HT-29 (cell line): Measurements from ENCODE around the gene MAPK10. TPM values are rescaled to one million over a fixed set of nuclear protein-coding genes. Genes with fewer than 3 reads are reported as not detected.
"Not testable (repeated sequence)": the region's sequence is repeated elsewhere in the genome, so short reads cannot be mapped to it uniquely, and the experiment has no call there.

Experiments used
- DNase-seq: peaks from one replicate; pipeline ENCODE4 v3.0.0-alpha.2; 2015; ENCODE audit warnings: low spot score
- total RNA-seq: library from RNA; depleted of rRNA; stranded (reverse); fragments of >200 nt; shearing (Covaris generic); gene quantifications from 2 replicates; pipeline ENCODE4 v1.2.3, GENCODE V29; 2014

The MAPK10 gene
- total RNA-seq, 1 experiment from 2014 or later = 0.51 TPM

- no peak for DNase-seq
These were observed 252.7 kb downstream of the MAPK10 start for GRCh38 chr4:86107112-86107511.

- no peak for DNase-seq
These were observed 253.4 kb downstream of the MAPK10 start for GRCh38 chr4:86106475-86106874.

DNA sequence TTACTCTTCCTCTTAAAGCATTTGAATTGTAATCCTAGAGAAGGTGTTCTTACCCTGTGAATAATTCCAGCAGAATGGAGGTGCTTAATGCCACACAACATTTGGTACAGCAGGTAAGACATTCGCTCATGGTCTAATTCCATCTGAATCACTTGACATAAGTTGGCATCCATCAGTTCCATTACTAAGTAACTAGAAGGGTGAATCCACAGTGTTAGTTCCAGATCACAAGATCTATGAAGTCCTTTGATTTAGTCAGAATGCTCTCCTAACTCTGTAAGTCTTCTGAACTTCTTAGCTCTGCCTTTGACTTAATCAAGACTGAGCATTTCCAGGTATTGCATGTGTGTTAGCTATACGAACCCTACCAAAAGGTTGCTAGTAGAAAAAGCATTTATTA lies 258.0 kb downstream of the MAPK10 start:
- DNase-seq = no peak

GRCh38 chr4:86101410-86101809 lies 258.4 kb downstream of the MAPK10 start:
- no peak for DNase-seq

DNA sequence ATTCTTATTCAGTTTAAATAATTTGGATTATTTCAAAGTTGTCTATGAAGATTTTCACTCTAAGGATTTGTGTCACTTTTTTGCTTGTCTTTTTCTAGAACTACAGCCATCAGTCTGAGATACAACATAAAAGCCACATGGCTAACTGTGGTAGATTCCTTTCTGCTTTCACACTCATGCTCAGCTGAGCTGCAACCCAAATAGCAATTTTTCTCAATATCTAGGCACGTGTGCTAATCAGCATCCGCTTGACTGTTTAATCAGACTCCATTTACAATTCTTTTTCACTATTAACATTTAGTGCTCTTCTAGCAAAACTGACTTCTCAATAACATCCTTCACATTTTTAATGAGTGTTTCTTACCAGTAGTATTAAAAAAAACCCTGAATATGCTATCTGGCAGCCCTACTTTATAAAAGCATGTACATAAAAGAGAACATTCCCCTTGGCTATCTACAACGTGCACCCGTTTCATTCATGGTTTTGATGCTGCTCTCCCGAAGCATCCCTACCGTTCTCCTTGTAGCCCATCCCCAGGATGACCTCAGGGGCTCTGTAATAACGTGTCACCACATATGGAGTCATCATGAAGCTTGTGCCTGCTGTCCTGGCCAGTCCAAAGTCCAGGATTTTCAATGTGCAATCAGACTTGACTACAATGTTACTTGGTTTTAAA lies 259.2 kb downstream of the MAPK10 start:
- DNase-seq = no peak

GRCh38 chr4:86099348-86099747 lies 260.5 kb downstream of the MAPK10 start:
- DNase-seq = no peak

DNA sequence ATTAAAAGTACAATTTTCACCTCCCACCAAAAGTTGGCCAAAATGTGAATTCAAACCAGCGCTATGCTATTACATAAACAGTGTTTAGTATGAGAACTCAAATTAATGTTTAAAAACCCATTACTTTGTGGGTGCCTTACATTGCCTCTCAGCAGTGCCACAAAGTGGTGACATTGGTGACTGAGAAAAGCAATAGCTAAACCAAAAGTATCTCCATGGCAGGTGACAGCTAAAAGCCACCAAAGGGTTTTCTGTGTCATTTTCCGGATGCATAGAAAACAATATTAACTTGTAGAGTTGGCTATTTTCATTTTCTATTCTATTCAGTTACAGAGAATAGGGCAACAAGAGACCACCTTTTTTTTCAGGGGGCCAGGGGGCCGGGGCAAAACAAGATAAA lies 261.2 kb downstream of the MAPK10 start:
- DNase-seq = no peak

DNA sequence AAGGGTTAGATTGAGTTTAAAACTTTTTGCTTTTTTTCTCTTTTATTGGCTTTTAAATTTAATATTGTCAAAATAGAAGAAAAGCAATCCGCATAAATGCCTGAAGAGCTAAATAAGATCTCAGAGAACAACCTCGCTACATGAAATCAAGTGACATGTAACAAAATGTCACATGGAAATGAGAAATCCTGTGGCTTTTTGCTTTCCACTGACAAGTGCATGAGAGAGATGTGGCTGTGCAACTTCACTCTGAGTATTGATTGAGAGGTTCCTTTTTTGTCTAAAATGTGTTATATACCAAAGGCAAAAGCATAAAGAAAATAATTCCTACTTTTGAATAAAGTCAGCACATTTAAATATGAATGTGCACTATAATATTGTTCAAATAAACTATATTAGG lies 263.5 kb downstream of the MAPK10 start:
- no peak for DNase-seq

DNA sequence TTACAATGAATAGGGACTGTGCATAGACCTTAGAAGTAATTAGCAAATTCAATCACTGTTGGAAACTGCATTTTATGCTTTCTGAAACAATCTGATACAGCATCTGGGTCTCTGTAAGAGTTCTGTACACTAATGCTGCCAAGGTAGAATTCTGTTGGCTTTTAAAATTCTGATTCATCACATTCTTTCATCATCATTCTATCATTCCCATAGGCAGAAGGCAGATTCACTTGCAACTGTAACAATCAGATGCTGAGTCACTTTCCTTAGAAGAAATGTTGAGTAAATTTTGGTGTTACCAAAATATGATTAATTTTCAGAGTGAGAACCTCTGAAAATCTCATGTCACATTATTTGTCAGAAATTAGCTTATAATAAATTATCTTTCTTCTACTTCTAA lies 267.2 kb downstream of the MAPK10 start:
- DNase-seq = no peak

DNA sequence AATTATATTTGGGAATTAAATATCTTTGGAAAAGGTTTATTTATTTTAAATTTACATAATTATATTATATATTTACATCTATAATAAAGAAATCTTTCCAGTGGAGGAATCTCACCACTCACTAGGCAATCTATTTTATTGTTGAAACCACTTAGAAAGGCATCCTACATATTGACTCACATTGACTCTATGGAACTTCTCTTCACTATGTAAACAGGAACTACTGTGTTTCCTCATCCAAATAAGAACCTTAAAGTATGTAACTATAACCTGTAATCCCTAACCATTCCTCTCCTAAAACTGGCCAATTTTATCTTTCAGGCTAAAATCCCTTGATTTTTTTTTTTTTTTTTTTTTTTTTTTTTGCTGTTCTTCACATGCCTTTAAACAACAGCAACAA lies 268.7 kb downstream of the MAPK10 start:
- DNase-seq = no peak

DNA sequence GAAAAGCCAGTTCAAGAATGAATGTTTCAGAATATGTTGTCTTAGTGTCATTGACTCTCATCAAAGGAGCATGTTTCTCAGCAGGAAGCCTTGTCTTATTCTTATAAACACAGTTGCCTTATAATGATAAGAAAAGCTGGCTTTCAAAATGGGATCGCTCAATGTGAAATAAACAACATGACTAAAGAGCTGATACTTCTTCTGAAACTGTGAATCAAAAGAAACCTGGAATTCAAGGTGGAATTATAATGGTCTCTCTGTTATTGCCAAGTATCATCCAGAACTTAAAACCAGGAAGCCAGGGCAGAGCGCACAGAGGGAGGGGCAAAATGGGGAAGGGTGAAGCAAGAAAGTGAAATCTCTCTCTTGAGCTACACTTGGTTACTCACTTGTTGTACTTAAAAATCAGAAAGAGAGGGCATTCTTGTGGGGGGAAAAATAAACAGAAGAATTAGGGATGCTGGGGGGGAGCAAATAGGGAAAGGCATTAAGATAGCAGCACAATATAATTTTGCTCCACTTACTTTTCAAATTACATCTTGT lies 270.0 kb downstream of the MAPK10 start:
- DNase-seq = no peak

- no peak for DNase-seq
These were observed 270.8 kb downstream of the MAPK10 start for GRCh38 chr4:86089053-86089452.

GRCh38 chr4:86075796-86076195 lies 284.1 kb downstream of the MAPK10 start:
- not testable (repeated sequence) for DNase-seq

DNA sequence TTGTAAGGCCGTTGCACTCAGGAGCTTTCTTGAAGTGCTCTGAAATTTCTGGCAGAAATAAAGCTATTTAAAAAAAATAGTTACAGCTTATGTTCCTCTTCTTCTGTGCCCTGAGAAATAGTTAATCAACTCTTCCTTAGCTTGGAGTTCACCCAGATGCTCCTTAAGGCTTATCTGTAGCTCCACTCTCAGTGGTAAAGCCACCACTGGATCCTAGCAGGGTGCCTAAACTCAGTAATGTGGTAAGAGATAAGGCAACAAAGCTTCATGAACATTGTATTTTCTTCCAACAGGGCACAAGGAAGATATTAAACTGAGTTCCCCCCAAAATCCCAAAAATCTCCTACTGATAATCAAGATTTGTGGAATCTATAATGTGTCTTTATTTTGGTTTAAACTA lies 299.5 kb downstream of the MAPK10 start:
- DNase-seq = no peak

- DNase-seq = no peak
These were observed 301.2 kb downstream of the MAPK10 start for GRCh38 chr4:86058621-86059020.

DNA sequence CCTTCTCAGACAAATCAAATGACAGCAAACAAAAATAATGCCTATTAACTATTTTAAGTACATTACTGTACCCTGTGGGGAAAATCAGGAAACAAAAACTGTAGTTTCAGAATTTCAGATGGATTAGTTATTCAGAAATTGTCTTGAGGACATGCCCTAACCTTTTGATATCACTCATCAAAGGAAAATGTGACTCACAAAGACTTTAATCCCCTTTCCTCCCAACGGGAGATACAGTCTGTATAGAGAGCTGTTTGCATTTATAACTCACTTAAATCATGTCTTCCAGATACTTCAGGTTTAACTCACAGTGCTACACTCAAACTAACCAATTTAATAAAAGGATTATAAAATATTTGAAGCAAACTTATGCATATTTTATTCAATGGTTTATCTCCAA lies 304.0 kb downstream of the MAPK10 start:
- no peak for DNase-seq

DNA sequence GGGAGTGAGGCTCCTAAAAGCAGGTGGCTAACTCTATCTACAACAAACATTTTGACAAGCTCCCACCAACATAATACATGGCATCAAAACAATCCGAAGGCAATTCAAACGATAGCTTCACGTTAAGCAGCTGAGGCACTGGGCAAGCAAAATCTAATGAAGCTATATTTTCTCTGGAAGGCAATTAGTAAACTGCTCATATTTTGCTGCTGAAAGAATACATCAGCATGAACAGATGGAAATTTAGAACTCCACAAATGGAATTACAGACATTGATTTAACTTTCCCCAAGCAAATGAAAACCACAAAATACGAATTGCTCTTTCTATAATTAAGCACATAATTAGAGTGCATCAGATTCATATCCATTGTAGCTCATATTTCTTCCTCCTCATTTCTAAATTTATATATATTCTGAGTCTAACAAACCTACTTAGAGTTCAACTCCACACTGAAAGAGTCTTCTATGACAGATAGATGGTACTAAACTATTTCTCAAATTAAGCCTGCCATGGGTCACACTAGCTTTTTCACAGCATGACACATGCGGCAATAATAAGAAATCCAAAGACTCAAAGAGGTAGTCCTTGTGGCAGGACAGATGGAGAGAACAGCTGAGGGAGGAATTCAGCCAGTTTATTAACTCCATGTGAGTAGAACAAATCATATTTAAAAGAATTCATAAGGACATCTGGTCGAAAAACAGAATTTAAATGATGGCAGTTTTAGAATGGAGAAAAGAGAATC lies 305.4 kb downstream of the MAPK10 start:
- no peak for DNase-seq

DNA sequence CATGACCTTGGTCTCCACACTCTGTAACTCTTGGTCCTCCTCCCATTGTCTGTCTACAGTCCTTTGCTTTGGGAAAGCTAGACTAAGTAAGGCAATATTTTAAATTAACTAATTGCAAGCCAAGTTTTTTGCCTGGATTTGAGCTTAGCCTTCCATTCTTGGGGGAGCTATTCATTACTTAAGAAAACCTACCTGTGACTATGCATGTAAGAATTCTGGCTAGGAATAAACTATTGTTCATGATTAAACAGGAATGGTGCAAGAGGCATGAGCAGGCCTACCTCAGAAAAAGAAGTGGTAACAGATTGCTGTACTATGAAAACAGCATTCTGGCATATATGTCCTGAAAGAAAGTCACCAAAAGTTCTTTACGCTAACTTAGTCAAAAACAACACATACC lies 309.4 kb downstream of the MAPK10 start:
- DNase-seq = no peak

DNA sequence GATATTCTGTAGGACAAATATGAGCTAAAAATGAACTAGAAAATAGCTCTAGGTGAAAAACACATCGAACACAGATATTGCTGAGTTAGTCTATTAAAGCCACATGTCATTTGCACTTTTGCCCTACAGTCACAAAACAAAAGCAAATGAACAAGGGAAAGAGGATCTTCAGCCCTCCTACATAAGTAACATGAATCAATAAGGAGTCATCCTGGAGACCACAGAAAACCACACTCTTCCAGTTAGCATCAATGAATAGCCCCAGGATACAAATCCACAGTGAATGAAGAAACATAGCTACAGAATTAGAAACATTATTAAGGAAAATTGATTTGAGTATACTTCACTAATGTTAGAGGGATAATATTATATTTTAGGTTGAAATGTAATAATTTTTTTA lies 311.4 kb downstream of the MAPK10 start:
- no peak for DNase-seq

- no peak for DNase-seq
These were observed 315.3 kb downstream of the MAPK10 start for GRCh38 chr4:86044593-86044985.

GRCh38 chr4:86043755-86044592 lies 315.9 kb downstream of the MAPK10 start:
- DNase-seq = peak; percentile 81

- DNase-seq = no peak
These were observed 321.8 kb downstream of the MAPK10 start for GRCh38 chr4:86038037-86038436.
